Measurements from ENCODE around the gene NEK6.

NEK6 gene

DNA sequence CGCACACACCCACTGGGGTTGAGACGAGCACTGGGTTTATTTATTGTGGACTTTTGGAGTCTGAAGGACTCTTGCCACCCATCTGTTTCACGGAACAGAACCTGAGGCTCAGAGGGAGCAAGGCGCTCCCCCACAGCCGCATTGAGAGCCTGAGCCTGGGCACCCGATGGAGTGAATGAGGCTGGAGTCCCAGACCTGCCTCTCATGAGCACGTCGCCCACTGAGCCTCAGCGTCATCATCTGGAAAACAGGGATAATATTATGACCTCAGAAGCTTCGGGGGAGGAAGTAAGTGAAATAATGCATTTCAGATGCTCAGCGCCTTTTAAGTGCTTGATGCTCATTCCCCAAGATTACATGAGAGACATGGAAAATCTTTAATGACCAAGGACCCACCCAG lies 5.5 kb downstream of the NEK6 start:
- no peak for DNase-seq

DNA sequence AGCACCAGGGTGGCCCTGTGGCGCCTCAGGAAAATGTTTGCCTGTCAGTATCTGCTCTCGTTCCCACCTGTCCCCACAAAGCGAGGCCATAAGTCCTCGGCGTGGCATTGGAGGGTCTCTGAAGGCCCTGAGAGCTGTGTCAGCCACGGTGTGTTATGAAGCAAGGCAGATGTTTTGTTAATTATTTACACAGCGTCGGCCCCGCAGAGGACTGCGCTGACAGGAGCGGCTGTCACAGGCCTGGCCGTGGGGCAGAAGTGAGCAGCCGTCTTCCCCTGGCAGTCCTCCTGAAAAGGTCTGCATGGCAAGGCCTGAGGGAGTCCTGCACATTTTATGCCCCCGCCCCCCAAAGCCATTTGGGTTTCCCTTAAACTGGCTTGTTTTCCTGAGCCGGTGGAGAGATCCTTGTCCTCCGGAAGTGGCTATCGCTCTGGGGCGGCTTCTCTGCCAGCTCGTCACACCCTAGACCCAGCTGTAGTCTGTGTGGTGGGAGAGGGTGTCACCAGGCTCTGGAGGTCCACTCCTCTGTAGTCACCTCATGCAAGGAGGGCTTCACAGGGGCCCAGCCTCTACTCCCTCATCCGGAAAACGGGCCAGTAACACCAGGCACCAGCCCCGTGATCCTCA lies 6.2 kb downstream of the NEK6 start:
- no peak for DNase-seq

DNA sequence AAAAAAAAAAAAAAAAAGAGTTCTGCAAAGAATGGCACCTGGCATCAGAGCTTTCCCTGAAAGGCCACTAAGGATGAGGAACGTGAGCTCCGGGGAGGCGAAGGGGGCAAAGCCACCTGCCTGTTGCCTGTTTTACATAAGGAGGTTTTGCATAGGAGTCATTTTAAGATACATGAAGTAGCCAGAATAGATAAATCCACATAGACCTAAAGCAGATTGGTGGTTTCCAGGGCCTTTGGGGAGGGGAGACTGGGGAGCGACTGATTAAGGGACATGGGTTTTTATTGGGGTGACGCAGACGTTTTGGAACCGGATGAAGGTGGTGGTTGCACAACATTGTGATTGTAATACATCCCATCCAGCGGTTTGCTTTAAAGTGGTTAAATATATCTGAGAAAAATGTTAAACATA lies 7.1 kb downstream of the NEK6 start:
- no peak for DNase-seq

GRCh38 chr9:124265551-124265950 lies 7.8 kb downstream of the NEK6 start:
- no peak for DNase-seq

GRCh38 chr9:124266139-124266825 lies 8.5 kb downstream of the NEK6 start:
- no peak for DNase-seq

DNA sequence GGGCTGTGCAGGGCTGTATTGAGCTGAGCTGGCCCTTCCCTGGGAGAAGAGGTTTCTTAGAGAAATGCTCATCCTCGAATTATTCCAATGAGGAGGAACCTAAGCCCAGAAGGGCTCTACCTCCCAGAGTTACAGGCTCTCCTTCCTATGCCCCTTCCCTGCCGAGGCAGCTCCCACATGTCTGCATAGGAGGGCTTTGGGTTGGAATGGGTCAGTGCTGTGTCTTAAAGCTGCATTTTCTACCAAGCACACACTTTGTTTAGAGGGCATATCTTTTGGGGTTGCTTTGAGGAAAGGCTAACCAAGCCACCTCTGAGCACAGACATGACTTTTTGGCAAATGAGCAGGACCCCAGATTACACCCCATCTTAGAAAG lies 9.1 kb downstream of the NEK6 start:
- no peak for DNase-seq

- DNase-seq, result no peak
Measured at GRCh38 chr9:124267271-124267807, 9.6 kb downstream of the NEK6 start.

DNA sequence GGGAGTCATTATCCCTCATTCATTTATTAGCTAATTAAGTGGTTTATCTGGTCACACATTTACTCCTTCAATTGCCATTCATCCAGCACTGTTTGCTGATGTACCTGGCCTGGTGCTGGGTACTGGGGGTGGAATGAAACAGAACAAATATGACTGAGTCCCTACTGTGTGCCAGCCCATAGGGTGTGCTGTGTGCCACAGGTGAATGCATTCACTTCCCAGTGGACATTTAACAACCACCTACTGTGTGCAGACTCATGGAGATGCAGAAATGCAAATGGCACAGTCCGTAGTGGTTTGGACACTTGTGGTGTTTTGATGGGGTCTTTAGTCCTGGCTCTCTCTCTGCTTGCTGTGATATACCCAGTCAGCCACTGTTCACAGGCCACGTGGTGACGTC lies 10.5 kb downstream of the NEK6 start:
- DNase-seq, result no peak

GRCh38 chr9:124268661-124269060 lies 10.9 kb downstream of the NEK6 start:
- DNase-seq, result no peak

DNA sequence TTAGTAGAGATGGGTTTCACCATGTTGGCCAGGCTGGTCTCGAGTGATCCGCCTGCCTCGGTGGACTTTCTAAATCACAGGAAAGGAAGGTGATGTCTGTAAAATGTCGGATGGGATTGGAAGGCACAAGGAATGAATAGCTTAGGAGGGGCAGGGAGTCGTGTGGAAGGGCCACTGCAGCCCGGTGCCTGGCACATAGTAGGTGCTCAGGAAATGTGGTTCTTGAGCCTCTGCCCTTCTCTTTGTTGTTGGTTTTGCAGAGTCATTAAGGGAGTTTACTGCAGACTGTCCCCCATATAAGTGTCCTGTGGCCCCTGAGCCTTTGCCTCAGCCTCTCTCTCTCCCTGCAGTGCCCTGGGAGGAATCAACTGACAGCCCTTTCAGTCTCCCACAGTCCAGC lies 11.8 kb downstream of the NEK6 start:
- DNase-seq, result no peak

DNA sequence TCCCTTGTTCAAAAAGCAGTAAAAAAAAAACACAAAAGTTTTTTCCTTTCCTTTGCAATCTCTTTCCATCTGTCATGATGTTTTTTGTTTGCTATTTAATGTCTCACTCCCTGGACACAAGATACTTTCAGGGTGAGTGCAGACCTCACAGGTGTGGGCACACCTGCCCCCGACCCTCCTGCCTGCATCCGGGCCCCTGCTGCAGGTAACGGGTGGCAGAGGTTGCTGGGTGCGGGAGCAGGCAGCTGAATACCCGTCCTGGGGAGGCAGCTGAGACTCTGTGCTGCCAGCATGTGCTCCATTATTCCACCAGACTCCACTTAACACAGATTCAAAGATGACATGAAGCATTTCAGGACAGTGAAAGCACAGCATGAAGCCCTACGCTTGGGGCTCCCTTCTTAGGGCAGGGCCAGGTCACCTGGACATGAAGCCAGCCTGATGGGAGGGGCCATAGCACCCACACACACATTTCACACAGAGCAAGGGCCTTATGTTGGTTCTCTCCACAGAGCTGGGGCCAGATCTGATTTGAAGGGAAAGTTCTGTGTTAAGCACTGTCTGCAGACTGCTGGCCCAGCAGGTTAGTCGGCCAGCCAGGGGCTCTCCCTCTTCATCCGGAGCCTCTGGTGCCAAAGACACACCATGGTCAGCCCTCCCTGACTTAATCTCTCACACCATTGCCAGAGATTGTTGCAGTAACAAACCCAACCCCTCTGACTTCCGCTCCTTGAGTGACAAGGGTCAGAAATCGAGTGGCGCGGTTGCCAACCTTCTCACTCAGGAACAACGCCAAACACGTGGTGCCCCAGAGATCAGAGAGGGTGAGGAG lies 13.0 kb downstream of the NEK6 start:
- DNase-seq, result no peak

- no peak for DNase-seq
Measured at GRCh38 chr9:124271660-124272059, 13.9 kb downstream of the NEK6 start.

GRCh38 chr9:124272118-124272517 lies 14.4 kb downstream of the NEK6 start:
- DNase-seq, result no peak

GRCh38 chr9:124272979-124273378 lies 15.2 kb downstream of the NEK6 start:
- no peak for DNase-seq

- no peak for DNase-seq
Measured at GRCh38 chr9:124273427-124274160, 15.8 kb downstream of the NEK6 start.

- DNase-seq, result no peak
Measured at GRCh38 chr9:124274226-124274625, 16.5 kb downstream of the NEK6 start.

- no peak for DNase-seq
Measured at GRCh38 chr9:124274738-124275137, 17.0 kb downstream of the NEK6 start.

DNA sequence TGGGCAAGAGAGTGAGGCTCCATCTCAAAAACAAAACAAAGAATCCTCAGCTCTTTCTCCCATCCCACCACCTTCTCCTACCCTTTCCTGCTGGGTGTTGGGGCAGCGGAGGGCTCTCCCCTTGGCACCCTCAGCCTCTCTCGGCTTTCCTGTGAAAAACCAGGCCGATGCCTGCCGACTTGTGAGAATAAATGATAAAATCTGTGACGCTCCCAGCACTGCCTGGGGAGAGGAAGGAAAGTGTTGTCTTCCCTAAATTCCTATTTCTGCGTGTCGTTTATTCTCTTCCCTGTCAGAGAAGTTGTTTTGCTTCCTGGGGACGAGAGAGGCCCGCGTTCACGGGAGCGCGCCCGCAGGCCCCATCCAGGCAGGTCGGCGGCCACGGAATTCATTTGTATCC lies 19.7 kb downstream of the NEK6 start:
- DNase-seq, result no peak

DNA sequence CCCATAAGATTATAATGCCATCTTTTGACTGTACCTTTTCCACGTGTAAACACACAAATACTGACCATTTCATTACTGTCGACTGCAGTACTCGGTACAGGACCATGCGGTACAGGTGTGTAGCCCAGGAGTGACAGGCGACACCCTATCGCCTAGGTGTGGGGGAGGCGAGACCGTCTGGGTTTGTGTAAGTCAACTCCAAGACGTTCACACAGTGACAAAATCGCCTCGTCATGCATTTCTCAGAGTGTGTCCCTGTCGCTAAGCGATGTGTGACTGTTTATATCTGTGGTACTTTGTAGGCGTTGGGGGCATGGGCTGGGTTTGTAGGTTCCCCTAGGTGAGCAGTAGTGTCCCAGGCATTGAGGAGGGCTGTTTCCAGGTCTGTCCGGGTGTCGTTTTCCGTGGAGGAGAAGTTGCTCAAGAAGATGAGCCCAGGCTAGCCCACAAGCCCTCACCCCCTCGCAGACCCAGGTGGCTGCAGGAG lies 20.3 kb downstream of the NEK6 start:
- DNase-seq, result no peak

GRCh38 chr9:124279531-124280175 lies 21.9 kb downstream of the NEK6 start:
- no peak for DNase-seq

DNA sequence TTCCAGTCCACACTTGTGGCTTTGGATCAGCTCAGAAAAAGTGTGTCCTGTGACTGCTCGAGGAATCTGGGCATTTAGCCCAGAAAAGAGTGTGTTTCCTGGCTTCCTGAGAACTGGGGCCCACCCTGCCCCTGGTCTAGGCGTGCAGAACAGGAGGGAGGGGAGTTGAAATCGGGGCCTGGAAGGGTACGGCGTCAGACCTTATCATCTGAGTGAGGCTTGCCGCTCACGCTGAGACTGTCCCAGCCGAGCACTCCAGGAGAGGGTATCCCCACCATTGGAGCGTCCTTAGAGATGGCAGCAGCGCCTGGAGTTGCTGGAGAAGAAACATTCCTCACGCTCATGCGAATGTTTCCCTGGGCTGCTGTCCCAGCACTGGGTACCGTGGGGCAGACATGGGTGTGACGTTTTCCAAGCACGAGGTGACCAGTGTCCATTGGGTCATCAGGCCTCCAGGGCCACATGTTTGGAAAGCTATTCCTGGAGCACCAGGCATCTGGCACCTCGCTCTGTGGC lies 22.5 kb downstream of the NEK6 start:
- no peak for DNase-seq

- DNase-seq, result no peak
Measured at GRCh38 chr9:124281931-124282371, 24.2 kb downstream of the NEK6 start.

Measured in stimulated activated CD4-positive, alpha-beta T cell treated with anti-CD3 and anti-CD28 coated beads, Interleukin-2, amount 100 ng/mL, for 24 hours (primary cell).